Left colon (tissue), 2 donors: ENCODE measurements around the gene ACP7. TPM values are rescaled to one million over a fixed set of nuclear protein-coding genes. Genes with fewer than 3 reads are reported as not detected.
"Not testable (repeated sequence)": the region's sequence is repeated elsewhere in the genome, so short reads cannot be mapped to it uniquely, and the experiment has no call there.

Experiments
- ATAC-seq: fragments of 200-7000 bp; cut with Tn5 transposase; one replicate; pipeline ENCODE4 v1.9.1; 2020; ENCODE audit warnings: mild to moderate bottlenecking, moderate library complexity
- DNase-seq, 2 donors: peaks; one replicate each; pipeline ENCODE4 v3.0.0-alpha.2; 2020
- intact Hi-C, 2 donors: fragments of 100-400 bp; cut with DNase I in 1 of 2; cut with micrococcal nuclease in 1 of 2; formaldehyde crosslinking; loops; one replicate each; pipeline versions ENCODE4 v1.11.2 to v1.14.0; 2022; cut with DNase I, micrococcal nuclease
- long read RNA-seq: library from polyadenylated mRNA; unstranded; transcript quantifications from one replicate; pipeline ENCODE4 v2.0.0, GENCODE V29; 2021
- total RNA-seq, 2 donors: library from RNA; stranded (reverse); fragmentation: NEBNext Ultra II Directional; extraction: Animal tissue kit (Norgen Biotek cat#: 25700); gene quantifications; one replicate each; pipeline ENCODE4 v1.2.1, GENCODE V29; 2021
- donor health status: DM: no; HTN: no; CAD: no.
- donor health status: DM: yes; HTN: yes; CAD: no.

Gene ACP7, protein sequence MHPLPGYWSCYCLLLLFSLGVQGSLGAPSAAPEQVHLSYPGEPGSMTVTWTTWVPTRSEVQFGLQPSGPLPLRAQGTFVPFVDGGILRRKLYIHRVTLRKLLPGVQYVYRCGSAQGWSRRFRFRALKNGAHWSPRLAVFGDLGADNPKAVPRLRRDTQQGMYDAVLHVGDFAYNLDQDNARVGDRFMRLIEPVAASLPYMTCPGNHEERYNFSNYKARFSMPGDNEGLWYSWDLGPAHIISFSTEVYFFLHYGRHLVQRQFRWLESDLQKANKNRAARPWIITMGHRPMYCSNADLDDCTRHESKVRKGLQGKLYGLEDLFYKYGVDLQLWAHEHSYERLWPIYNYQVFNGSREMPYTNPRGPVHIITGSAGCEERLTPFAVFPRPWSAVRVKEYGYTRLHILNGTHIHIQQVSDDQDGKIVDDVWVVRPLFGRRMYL
- total RNA-seq = not detected
- long read RNA-seq = 0 reads

DNA sequence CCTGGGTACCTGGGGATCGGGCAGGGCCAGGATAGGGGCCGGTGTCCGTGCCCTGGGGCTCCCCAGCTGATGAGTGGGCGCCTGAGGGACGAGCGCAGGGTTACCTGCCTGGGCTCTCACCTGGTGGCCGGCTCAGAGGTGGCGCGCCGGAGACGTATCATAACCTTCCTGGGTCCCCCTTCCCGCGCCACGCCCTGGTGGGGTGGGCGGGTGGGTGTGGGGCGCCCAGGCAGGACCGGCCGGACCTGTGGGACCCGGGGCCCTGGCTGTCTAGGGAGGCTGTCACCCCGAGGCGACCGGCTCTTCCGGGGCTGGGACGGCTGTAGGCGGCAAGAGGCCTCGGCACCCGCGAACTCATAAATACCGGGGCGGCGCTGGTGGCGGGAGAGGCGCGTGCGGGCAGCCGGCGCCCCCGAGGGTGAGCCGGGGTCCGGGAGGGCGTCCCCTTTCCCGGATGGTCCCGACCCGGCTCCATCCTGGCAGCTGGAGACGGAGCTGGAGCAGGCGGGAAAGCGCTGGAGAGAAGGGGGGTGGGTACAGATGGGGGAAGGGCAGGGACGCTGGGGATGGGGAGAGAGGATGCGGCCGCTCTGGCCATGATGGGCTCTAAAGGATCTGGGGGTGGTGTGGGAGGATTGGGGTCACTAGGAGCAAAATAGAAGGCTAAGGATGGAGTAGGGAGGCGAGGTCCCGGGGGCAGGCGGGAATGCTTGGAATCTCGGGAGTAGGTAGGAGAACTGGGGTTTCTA is at the start of gene ACP7:
Gene ACP7, plus strand, starts transcription at position 386 of the 749 bp plus-strand sequence. CDS start 902 bp downstream, outside the sequence.
- intact Hi-C loops = no loop called here
- DNase-seq (no peak), ATAC-seq (no peak)

DNA sequence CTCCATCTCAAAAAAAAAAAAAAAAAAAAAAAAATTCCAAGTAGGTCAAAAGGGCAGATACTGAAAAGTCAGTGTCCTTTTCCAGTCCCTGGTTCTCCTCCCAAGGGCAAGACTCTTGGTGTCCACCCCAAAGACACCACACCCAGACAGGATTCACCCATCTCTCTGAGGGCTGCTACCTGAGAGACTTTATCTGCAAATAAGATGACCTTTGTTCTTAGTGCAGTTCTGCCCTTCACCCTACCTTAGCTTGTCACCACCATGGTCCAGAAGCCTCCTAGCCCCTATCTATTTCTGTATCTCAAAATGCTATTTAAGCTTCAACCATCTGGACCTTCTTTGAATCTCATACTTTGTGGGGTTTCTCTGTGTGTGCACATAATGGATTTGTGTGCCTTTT is 47.6 kb upstream of the ACP7 start:
- DNase-seq (no peak), ATAC-seq (no peak)
- intact Hi-C loops = no loop called here

DNA sequence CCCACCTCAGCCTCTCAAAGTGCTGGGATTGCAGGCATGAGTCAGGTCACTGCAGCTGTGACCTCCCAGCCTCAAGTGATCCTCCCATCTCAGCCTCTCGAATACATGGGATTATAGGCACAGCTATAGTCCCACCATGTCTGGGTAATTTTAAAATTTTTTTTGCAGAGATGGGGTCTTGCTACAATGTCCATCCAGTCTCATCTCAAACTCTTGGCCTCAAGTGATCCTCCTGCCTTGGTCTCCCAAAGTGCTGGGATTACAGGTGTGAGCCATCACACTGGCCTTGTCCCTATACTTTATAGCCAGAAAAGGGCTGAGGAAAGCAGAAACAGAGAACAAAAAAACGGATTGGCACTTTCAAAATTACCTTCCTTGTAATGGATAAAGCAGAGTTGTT is 47.0 kb upstream of the ACP7 start:
- no peak for ATAC-seq
- intact Hi-C loops = no loop called here

DNA sequence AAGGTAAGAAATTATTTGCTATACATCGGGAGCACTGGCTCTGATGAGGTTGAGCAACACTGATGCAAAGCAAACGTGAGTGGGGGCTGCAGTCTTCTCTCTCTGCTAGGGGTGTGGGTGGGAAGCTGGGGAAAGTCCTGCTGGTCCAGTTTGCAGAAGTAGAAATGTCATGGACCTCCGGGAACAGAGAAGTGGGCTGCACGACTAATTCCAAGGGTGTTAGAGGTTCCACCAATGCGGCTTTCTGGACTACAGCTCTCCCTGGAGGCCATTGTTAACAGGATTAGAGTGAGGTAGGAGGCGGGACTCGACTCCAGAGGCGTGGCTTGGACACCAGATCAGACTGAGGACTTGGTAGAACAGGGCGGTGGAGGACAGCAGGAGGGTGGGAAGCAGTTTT is 46.1 kb upstream of the ACP7 start:
- ATAC-seq = peak; percentile 61

More for the DNA sequence above, 47.0 kb upstream of the ACP7 start:
- no peak for DNase-seq

DNA sequence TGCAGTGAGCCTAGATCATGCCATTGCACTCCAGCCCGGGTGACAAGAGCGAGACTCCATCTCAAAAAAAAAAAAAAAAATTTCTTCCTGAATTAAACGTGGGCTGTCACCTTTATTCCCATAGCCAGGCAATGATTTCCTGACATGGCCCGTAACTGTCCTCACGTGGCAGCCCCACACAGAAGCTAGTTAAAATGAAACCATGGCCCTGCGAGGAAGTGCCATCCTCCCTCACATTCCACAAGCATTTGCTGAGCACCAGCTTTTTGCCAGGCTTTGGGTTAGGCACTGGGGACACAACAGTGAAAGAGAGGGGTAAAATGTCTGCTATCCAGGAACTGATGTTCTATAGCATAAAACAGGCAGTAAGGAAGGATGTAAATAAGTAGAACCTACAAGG is 38.7 kb upstream of the ACP7 start:
- DNase-seq = no peak
- intact Hi-C loops = no loop called here
- no peak for ATAC-seq

More for the DNA sequence above, 46.1 kb upstream of the ACP7 start:
- intact Hi-C loops = no loop called here
- DNase-seq = peak in 1 of 2 donors; percentile 10

DNA sequence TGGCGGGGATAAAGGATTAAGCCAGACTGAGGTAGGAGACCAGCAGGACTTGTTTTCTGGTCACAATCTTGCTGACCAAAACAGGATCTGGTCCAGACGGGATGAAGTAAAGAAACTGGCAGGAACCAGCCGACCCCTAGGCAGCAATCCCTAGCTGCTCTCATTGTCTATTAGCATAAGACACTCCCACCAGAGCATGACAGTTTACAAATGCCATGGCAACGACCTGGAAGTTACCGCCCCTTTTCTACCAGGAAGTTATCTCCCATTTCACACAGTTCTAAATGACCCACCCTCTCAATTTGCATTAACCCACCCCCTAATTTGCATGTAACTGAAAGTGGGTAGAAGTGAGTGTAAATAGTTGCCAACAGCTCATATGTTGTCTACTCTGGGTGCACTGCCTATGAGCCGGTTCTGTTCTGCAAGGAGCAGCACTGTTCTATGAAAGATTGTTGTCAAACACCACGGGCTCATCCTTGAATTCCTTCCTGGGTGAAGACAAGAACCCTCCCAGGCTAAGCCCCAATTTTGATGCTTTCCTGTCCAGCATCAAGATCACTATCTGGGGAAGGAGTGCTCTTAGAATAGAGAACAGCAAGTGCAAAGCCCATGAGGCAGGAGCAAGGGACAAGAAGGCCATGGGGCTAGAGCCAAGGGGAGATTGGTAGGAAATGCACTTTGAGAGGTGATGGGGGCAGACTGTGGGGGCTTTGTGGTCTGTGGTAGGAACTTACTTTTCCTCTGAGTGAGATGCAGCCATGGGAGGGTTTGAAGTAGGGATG is 37.9 kb upstream of the ACP7 start:
- DNase-seq (no peak), ATAC-seq (no peak)
- intact Hi-C loops = no loop called here

DNA sequence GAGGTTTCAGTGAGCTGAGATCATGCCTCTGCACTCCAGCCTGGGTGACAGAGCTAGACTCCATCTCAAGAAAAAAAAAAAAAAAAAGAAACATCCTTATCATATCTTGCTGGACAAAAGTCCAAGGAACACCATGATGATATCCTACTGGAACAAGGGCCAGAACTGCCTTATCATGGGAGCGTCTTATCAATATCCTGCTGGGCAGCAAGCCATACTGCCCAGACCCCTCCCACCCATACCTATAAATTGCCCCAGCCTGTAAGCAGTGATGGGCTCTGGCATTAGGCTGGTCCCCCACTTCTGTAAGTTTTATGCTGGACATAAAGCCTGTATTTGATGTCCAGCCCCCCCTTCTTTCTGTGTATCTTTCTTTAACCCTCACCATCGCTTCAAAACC is 37.1 kb upstream of the ACP7 start:
- intact Hi-C loops = no loop called here
- ATAC-seq = no peak
- no peak for DNase-seq

DNA sequence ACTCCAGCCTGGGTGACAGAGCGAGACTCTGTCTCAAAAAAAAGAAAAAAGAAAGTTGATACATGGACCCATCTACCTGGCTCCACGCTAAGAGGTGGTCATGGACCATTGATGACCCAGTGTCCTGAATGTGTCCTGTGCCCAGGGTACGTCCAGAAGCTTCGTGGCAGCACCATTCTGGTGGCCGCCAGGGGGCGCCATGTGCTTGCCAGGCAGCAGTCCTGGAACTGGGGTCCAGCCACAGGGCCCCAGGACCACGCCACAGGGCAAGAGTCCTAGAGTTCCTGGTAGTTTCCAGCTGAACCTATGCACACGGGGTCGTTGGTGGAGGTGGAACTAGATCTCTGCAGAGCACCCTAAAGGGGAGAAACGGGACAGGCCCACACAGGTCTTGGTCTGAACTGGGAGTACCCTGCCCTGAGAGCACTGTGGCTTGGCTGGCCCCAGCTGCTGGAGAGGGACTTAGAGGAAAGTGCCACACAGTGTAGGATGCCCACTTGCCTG is 31.9 kb upstream of the ACP7 start:
- ATAC-seq (peak; percentile 35), DNase-seq (peak; percentile 40 to 65)
- intact Hi-C loops = no loop called here

DNA sequence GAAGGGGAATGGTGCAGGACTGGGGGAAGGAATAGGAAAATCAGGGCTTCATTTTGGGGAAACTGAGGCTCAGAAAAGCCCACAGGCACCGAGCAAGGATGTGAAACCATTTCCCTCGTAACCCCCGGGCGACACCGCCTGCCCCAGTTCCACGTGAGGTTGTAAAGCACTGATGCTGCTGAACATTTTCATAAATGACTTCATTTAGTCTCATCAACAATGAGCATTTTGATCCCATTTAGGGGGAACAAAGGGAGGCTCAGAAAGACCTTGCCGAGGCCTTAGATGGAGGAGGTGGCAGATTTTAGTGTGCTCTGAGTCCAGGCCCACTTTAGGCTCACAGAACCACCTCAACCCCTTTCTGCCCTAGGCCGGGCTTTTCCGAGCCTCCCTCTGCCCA is 31.3 kb upstream of the ACP7 start:
- ATAC-seq (no peak), DNase-seq (no peak)
- intact Hi-C loops = no loop called here

DNA sequence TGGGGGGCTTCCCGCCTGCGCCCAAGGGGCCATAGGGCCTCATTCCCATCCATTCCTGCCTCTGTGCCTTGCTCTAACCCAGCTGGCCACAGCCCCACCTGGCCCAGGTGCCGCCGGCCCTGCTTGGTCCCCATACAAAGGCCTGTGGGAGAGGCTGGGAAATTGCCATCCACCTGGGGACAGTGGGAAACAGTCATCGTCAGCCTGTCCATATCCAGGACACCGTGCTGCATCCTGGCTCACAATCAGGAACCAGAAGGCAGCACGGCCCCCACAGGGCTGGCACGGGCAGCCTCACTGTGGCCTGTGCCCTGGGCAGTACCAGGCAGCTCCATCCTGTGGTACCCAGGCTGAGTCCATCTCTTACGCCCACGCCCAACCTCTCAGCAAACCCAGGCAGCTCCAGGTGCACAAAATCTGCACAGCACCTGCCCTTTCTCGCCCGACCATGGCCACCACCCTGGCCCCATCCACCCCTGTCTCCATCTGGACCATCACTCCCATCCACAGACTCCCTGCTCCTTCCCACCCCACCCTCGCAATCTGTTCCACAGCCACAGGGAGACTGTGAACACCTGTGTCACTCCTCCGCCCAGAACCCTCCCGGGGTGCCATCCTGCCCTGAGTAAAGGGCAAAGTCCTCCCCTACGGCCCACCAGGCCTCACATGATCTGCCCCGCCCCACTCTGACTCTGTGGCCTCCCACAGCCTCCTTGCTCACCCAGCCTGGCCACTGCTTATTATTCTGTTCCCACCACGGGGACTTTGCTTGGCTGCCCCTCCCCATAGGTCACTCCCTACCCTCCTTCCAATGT is 30.7 kb upstream of the ACP7 start:
- DNase-seq = peak; percentile 52 to 58
- peak; percentile 98 for ATAC-seq
- intact Hi-C loops = no loop called here

DNA sequence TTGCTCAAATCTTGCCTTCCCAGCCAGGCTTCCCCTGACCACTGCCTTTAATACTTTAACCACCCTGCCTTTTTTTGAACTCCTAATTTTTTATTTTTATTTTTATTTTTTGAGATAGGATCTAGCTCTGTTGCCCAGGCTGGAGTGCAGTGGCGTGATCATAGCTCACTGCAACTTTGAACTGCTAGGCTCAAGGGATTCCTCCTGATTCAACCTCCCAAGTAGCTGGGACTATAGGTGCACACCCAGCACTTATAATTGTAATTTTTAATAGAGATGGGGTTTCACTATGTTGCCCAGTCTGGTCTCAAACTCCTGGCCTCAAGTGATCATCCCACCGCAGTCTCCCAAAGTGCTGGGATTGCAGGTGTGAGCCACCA is 30.1 kb upstream of the ACP7 start:
- ATAC-seq (no peak), DNase-seq (no peak)
- intact Hi-C loops = no loop called here

DNA sequence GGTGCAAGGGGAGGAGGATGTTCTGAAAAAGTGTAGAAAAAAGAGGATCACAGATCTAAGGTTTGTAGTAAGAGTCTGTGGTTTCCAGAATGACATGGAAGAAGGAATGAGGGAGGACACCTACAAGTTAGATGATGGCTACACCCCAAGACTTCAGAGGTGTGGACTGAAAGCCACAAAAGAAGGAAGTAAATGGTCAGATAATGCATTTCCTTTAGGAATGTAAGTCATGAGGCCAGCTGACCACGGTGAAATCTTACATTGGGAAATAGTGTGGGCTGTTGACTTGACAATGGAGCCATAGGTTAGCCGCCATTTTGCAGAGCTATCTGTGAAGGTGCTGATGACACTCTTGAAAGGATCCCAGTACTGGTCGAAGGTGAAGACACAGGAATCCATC is 26.6 kb upstream of the ACP7 start:
- ATAC-seq = no peak

DNA sequence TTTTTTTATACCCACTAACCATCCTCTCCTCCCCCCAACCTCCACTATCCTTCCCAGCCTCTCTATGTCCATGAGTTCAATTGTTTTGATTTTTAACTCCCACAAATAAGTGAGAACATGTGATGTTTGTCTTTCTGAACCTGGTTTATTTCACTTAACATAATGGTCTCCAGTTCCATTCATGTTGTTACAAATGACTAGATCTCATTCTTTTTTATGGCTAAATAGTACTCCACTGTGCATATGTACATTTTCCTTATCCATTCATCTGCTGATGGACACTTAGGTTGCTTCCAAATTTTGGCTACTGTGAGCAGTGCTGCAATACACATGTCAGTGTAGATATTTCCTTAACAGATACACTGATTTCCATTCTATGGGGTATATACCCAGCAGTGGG is 24.9 kb upstream of the ACP7 start:
- intact Hi-C loops = no loop called here
- DNase-seq = no peak
- ATAC-seq = no peak

More for the DNA sequence above, 26.6 kb upstream of the ACP7 start:
- no peak for DNase-seq
- intact Hi-C loops = no loop called here

DNA sequence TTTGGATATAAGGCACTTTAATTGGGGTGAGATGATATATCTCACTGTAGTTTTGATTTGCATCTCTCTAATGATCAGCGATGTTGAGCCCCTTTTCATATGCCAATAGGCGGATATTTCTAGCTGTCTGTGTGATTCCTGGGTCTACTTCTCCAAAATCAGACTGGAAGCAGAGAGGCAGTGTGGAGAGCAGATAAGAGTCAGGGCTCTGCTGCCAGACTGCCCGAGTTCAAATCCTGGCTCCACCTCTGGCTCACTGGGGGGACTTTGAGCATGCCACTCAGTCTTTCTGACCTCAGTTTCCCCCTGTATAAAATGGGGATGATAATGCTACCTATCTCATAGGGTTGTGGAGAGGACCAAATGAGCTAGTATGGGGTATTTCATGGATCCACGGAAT is 24.0 kb upstream of the ACP7 start:
- intact Hi-C loops = no loop called here

DNA sequence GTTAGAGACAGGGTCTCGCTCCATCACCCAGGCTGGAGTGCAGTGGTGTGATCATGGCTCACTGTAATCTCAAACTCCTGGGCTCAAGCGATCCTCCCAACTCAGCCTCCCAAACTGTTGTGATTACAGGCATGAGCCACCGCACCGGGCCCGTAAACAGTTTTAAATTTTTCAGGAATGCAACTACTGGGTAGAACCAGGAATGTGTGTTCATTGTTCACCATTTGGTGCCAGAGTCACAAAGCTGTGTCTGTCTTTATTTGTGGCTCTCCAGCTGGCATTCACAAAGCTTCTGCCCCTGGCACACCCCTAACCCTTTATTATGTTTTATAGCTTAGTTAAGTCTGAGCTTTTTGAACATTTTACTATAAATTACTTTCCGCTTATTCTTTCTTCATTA is 19.8 kb upstream of the ACP7 start:
- no peak for ATAC-seq
- DNase-seq = no peak
- intact Hi-C loops = no loop called here

More for the DNA sequence above, 24.0 kb upstream of the ACP7 start:
- ATAC-seq = no peak
- no peak for DNase-seq

DNA sequence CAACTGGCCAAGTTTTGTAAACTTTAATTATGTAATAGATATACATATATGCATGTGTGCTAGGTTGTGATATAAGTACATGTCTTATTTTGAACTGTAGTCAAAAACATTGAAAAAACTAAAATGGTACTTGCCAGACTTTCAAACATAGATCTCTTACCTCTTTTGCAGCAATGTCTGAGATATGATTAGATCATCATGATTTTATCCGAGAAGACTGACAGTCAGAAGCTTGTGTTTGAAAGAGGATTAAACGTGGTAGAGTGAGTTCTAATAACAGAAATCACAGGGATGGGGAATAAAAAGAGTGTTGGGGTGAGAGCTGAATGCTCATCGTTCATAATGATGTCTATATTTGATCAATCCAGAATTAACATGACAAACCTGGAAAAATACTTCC is 18.2 kb upstream of the ACP7 start:
- intact Hi-C loops = no loop called here
- ATAC-seq = no peak

DNA sequence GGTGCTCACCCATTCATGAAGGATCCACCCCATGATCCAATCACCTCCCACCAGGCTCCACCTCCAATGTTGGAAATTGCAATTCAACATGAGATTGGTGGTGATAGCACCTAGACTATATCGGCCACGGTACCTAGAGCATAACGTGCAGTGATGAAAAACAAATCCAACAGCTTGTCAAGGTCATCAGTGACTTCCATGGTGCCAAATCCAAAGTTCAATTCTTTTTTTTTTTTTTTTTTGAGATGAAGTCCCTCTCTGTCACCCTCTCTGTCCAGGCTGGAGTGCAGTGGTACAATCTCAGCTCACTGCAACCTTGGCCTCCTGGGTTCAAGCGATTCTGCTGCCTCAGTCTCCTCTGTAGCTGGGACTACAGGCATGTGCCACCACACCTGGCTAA is 17.1 kb upstream of the ACP7 start:
- ATAC-seq = no peak
- intact Hi-C loops = no loop called here
- DNase-seq = no peak

More for the DNA sequence above, 18.2 kb upstream of the ACP7 start:
- no peak for DNase-seq

DNA sequence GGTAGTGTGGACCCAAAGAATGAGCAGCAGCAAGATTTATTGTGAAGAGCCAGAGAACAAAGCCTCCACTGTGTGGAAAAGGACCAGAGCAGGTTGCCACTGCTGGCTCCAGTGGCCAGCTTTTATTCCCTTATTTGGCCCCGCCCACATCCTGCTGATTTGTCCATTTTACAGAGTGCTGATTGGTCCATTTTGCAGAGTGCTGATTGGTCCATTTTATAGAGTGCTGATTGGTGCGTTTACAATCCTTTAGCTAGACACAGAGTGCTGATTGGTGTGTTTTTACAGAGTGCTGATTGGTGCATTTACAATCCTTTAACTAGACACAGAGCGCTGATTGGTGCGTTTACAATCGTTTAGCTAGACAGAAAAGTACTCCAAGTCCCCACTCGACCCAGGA is 15.9 kb upstream of the ACP7 start:
- intact Hi-C loops, DNase-seq, ATAC-seq: not testable (repeated sequence)
